B cell (primary cell): ENCODE data around the gene ATP6V0E2. TPM values are rescaled to one million over a fixed set of nuclear protein-coding genes. Genes with fewer than 3 reads are reported as not detected.

Experiments used
- ATAC-seq: fragments of 200-7000 bp; cut with Tn5 transposase; one replicate; pipeline ENCODE4 v1.10.0; 2021; ENCODE audit warnings: low read depth, mild to moderate bottlenecking, moderate number of reproducible peaks, moderate library complexity
- CTCF ChIA-PET: fragments of 350-600 bp; sonication (Branson Sonifier 250); formaldehyde crosslinking; loops from one replicate; lab custom pipeline; 2021; ENCODE audit warnings: antibody characterized with exemption, inconsistent platforms; lab: Charles Lee
- POLR2A ChIA-PET: fragments of 350-600 bp; sonication (Branson Sonifier 250); formaldehyde crosslinking; loops from one replicate; lab custom pipeline; 2021; ENCODE audit warnings: antibody characterized with exemption; lab: Charles Lee
- DNase-seq: peaks from one replicate; pipeline ENCODE4 v3.0.0; 2013
- H2AFZ ChIP-seq: 2 replicates; pipeline ENCODE4 v1.6.1; 2012; ENCODE audit warnings: mild to moderate bottlenecking, low read depth, low read length; ENCODE audit not compliant: insufficient read depth, poor library complexity, severe bottlenecking
- H3K27ac ChIP-seq, 2 donors: 1 replicate in 1 of 2; 2 replicates in 1 of 2; pipeline ENCODE4 v1.5.1; 2012 to 2013; ENCODE audit warnings: low read length in 2 of 2, mild to moderate bottlenecking in 2 of 2, moderate library complexity in 1 of 2
- H3K27me3 ChIP-seq, 4 experiments: fragments of 200-600 bp in 1 of 4; sonication (generic) in 1 of 4; replicated peaks in 1 of 4; 1 replicate in 2 of 4; 2 replicates in 2 of 4; pipeline versions ENCODE4 v1.6.1 to v1.7.0; 2013 to 2016; ENCODE audit warnings: low read length in 3 of 4, mild to moderate bottlenecking in 2 of 4, mixed read lengths in 1 of 4, moderate library complexity in 1 of 4; ENCODE audit not compliant: insufficient read depth in 4 of 4, control insufficient read depth in 3 of 4; ENCODE audit errors: control extremely low read depth in 1 of 4
- H3K36me3 ChIP-seq, 2 experiments: replicated peaks in 1 of 2; 1 replicate in 1 of 2; 2 replicates in 1 of 2; pipeline versions ENCODE4 v1.6.1 to v1.7.1; 2013; ENCODE audit warnings: low read length in 1 of 2; ENCODE audit not compliant: insufficient read depth in 2 of 2, control insufficient read depth in 1 of 2; ENCODE audit errors: control extremely low read depth in 1 of 2, extremely low read depth in 1 of 2
- H3K4me1 ChIP-seq, 2 donors: fragments of 200-600 bp in 1 of 2; sonication (generic) in 1 of 2; 1 replicate in 1 of 2; 2 replicates in 1 of 2; pipeline versions ENCODE4 v1.5.1 to v1.6.1; 2013 to 2017; ENCODE audit warnings: low read length in 2 of 2; ENCODE audit not compliant: control insufficient read depth in 2 of 2, insufficient read depth in 2 of 2
- H3K4me2 ChIP-seq: replicated peaks from 2 replicates; pipeline ENCODE3; 2012; ENCODE audit warnings: mild to moderate bottlenecking, low read depth, low read length; ENCODE audit not compliant: poor library complexity, severe bottlenecking
- H3K4me3 ChIP-seq, 5 experiments: fragments of 200-600 bp in 1 of 5; sonication (generic) in 1 of 5; 1 replicate in 3 of 5; 2 replicates in 2 of 5; pipeline versions ENCODE4 v1.5.1 to v1.7.0; 2011 to 2016; ENCODE audit warnings: low read length in 4 of 5, mild to moderate bottlenecking in 4 of 5, low read depth in 2 of 5, control low read depth in 1 of 5, moderate library complexity in 1 of 5; ENCODE audit not compliant: insufficient read depth in 1 of 5; ENCODE audit errors: control extremely low read depth in 1 of 5, extremely low read depth in 1 of 5
- H3K79me2 ChIP-seq: fragments of 200-600 bp; sonication (generic); one replicate; pipeline ENCODE4 v1.6.0; 2016; ENCODE audit warnings: low read length; ENCODE audit not compliant: control insufficient read depth, insufficient read depth
- H3K9ac ChIP-seq: fragments of 200-600 bp; sonication (generic); 2 replicates; pipeline ENCODE4 v1.6.1; 2017; ENCODE audit warnings: mild to moderate bottlenecking, low read length, moderate library complexity
- H3K9me3 ChIP-seq, 3 donors: one replicate each; pipeline versions ENCODE4 v1.6.1 to v1.7.1; 2013; ENCODE audit warnings: low read length in 2 of 3; ENCODE audit not compliant: control insufficient read depth in 2 of 3, insufficient read depth in 1 of 3; ENCODE audit errors: control extremely low read depth in 1 of 3
- H4K20me1 ChIP-seq: 2 replicates; pipeline ENCODE4 v1.6.0; 2012; ENCODE audit warnings: mild to moderate bottlenecking, low read length; ENCODE audit not compliant: insufficient read depth, control insufficient read depth, poor library complexity, severe bottlenecking
- H3K27ac Mint-ChIP-seq: one replicate; pipeline ENCODE4 v1.8.0; 2021; ENCODE audit warnings: mixed read lengths
- H3K27me3 Mint-ChIP-seq: one replicate; pipeline ENCODE4 v1.8.0; 2021; ENCODE audit warnings: mixed read lengths
- H3K4me1 Mint-ChIP-seq: one replicate; pipeline ENCODE4 v1.8.0; 2021; ENCODE audit warnings: mixed read lengths
- H3K4me3 Mint-ChIP-seq: one replicate; pipeline ENCODE4 v1.8.0; 2021; ENCODE audit warnings: mixed read lengths
- H3K9me3 Mint-ChIP-seq: one replicate; pipeline ENCODE4 v1.8.0; 2022; ENCODE audit warnings: mixed read lengths; ENCODE audit not compliant: insufficient read depth
- CTCF ChIP-seq: fragments of 200-600 bp; IDR thresholded peaks from one replicate; pipeline ENCODE4 v1.8.0; 2022; ENCODE audit warnings: antibody characterized with exemption, mild to moderate bottlenecking
- EZH2 ChIP-seq: IDR thresholded peaks from 2 replicates; pipeline ENCODE4 v1.6.1; 2012; ENCODE audit warnings: borderline replicate concordance, low read depth, mild to moderate bottlenecking, moderate library complexity, low read length; ENCODE audit not compliant: insufficient read depth, poor library complexity, severe bottlenecking
- WGBS: methylation state at CpG from one replicate; pipeline ENCODE4 v1.1.5; 2013; ENCODE audit warnings: missing lambda C conversion rate; ENCODE audit not compliant: insufficient coverage; 5-methylcytosine and 5-hydroxymethylcytosine counted together
- intact Hi-C: fragments of 100-400 bp; cut with micrococcal nuclease; formaldehyde crosslinking; loops from one replicate; pipeline ENCODE4 v1.10.0; 2022
- polyA plus RNA-seq: library from polyadenylated mRNA; depleted of rRNA; stranded (reverse); fragments of >200 nt; gene quantifications from 2 replicates; pipeline ENCODE4 v1.2.3, GENCODE V29; 2012
- total RNA-seq, 2 donors: library from RNA; stranded (reverse); fragments of 120-200 nt in 1 of 2; gene quantifications; 1 replicate in 1 of 2; 2 replicates in 1 of 2; pipeline versions ENCODE4 v1.2.3 to v1.2.4, GENCODE V29; 2013 to 2022

Gene ATP6V0E2
- total and polyA plus RNA-seq, 2 donors (not counting 1 experiment from before 2014, with no cell fraction given): 13.5 to 49.6 TPM

DNA sequence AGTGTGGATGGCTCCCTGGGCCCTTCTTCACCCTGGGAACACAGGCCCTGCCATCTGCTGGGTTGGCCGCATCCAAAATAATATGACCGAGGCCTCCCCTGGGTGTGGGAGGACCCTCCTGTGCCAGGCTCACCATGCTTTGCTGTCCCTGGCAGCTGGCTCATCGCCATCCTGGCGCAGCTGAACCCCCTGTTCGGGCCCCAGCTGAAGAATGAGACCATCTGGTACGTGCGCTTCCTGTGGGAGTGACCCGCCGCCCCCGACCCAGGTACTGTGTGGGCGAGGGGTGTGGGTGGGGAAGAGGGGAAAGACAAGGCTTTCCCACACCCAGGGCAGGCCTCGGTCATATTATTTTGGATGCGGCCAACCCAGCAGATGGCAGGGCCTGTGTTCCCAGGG is 4.8 kb downstream of the ATP6V0E2 start:
- ATAC-seq: no peak
- peaks cover 0 to 10% of the 10 kb centered on the region in 2 experiments for H3K36me3 ChIP-seq
- H3K27ac ChIP-seq: no peak overlapping the region
- no peaks in the 10 kb centered on the region for H3K27me3 Mint-ChIP-seq
- peaks cover 12% of the 10 kb centered on the region for H3K79me2 ChIP-seq
- H3K9ac ChIP-seq: no peak overlapping the region
- no peak for TF ChIP-seq EZH2
- TF ChIP-seq CTCF: no peak
- no peaks in the 10 kb centered on the region for H3K9me3 ChIP-seq
- H3K4me3 ChIP-seq: no peak overlapping the region
- H3K4me2 ChIP-seq: no peak overlapping the region
- H3K4me1 Mint-ChIP-seq: peaks cover 21% of the 10 kb centered on the region
- H3K4me1 ChIP-seq: peaks cover 8 to 14% of the 10 kb centered on the region in 2 donors
- ChIA-PET CTCF (no interaction called here), POLR2A (no interaction called here)
- no peak overlapping the region for H3K27ac Mint-ChIP-seq
- H4K20me1 ChIP-seq: no peaks in the 10 kb centered on the region
- peak; percentile 1 for DNase-seq
- H3K9me3 Mint-ChIP-seq: no peaks in the 10 kb centered on the region
- H3K27me3 ChIP-seq: no peaks in the 10 kb centered on the region
- WGBS: 82% methylated on average over 11 of the region's 13 CpGs
- no peak overlapping the region for H3K4me3 Mint-ChIP-seq
- H2AFZ ChIP-seq: no peak overlapping the region
- intact Hi-C loops: loop anchor here (10.0 kb wide), 1 partner anchor 384 kb away; the partner anchor contains the start of gene ZNF746

- CTCF ChIA-PET: no interaction called here
- peak; percentile 4 for DNase-seq
These were observed 5.5 kb downstream of the ATP6V0E2 start for GRCh38 chr7:149879271-149879743.

More at GRCh38 chr7:149879271-149879743, 5.5 kb downstream of the ATP6V0E2 start:
- peaks cover 7% of the 10 kb centered on the region for H3K79me2 ChIP-seq
- POLR2A ChIA-PET: no interaction called here
- H3K4me1 Mint-ChIP-seq: peaks cover 15% of the 10 kb centered on the region
- no peak for TF ChIP-seq EZH2
- no peak for TF ChIP-seq CTCF
- peaks cover 6 to 11% of the 10 kb centered on the region in 2 donors for H3K4me1 ChIP-seq
- H3K36me3 ChIP-seq: peaks cover 0 to 10% of the 10 kb centered on the region in 2 experiments
- no peak overlapping the region for H3K27ac Mint-ChIP-seq
- H3K27ac ChIP-seq: no peak overlapping the region
- no peak overlapping the region for H3K4me2 ChIP-seq
- no peak for ATAC-seq
- H3K27me3 ChIP-seq: no peaks in the 10 kb centered on the region
- no peak overlapping the region for H3K4me3 Mint-ChIP-seq
- no peak overlapping the region for H3K4me3 ChIP-seq
- no peaks in the 10 kb centered on the region for H4K20me1 ChIP-seq
- no peaks in the 10 kb centered on the region for H3K27me3 Mint-ChIP-seq
- no peak overlapping the region for H3K9ac ChIP-seq
- 98% methylated on average over 13 of the region's 14 CpGs for WGBS
- no peak overlapping the region for H2AFZ ChIP-seq
- no peaks in the 10 kb centered on the region for H3K9me3 ChIP-seq
- intact Hi-C loops: loop anchor here (10.0 kb wide), 1 partner anchor 385 kb away; the partner anchor contains the start of gene ZNF746
- H3K9me3 Mint-ChIP-seq: no peaks in the 10 kb centered on the region
